CD4-positive, CD25-positive, alpha-beta regulatory T cell (primary cell): ENCODE data around the gene DNAAF5. TPM values are rescaled to one million over a fixed set of nuclear protein-coding genes. Genes with fewer than 3 reads are reported as not detected.
A peak's percentile ranks its signal among the peaks of the same experiment; 100 is the strongest.

ENCODE experiments used
- ATAC-seq, 2 donors: fragments of 150-1000 bp; cut with Tn5 transposase; one replicate each; pipeline ENCODE4 v1.10.0; 2021; ENCODE audit warnings: low read depth in 2 of 2, moderate number of reproducible peaks in 2 of 2, moderate library complexity in 1 of 2
- DNase-seq, 3 donors: peaks; one replicate each; pipeline versions ENCODE4 v3.0.0 to v3.0.0-alpha.2; 2012 to 2022; ENCODE audit warnings: mixed read lengths in 1 of 3
- H3K27ac ChIP-seq: one replicate; pipeline ENCODE4 v1.7.0; 2013; ENCODE audit warnings: mild to moderate bottlenecking, low read length; ENCODE audit not compliant: insufficient read depth, poor library complexity, severe bottlenecking
- H3K27me3 ChIP-seq: one replicate; pipeline ENCODE4 v1.7.0; 2013; ENCODE audit warnings: low read length; ENCODE audit not compliant: control insufficient read depth, insufficient read depth
- H3K36me3 ChIP-seq: one replicate; pipeline ENCODE4 v1.7.0; 2013; ENCODE audit warnings: mild to moderate bottlenecking, low read length, moderate library complexity; ENCODE audit not compliant: control insufficient read depth, insufficient read depth
- H3K4me1 ChIP-seq: 2 replicates; pipeline ENCODE4 v1.7.0; 2013; ENCODE audit warnings: mild to moderate bottlenecking, low read length; ENCODE audit not compliant: insufficient read depth, control insufficient read depth, poor library complexity, severe bottlenecking
- H3K4me3 ChIP-seq: one replicate; pipeline ENCODE4 v1.7.0; 2013; ENCODE audit warnings: low read depth, mild to moderate bottlenecking, low read length, moderate library complexity
- H3K9me3 ChIP-seq, 2 experiments: 1 replicate in 1 of 2; 2 replicates in 1 of 2; pipeline ENCODE4 v1.7.0; 2013; ENCODE audit warnings: low read length in 2 of 2, mild to moderate bottlenecking in 1 of 2, moderate library complexity in 1 of 2; ENCODE audit not compliant: control insufficient read depth in 2 of 2
- H3K27ac Mint-ChIP-seq, 3 donors: one replicate each; pipeline ENCODE4 v1.8.0; 2020 to 2022; ENCODE audit warnings: mild to moderate bottlenecking in 3 of 3, mixed read lengths in 3 of 3, moderate library complexity in 2 of 3
- H3K27me3 Mint-ChIP-seq: one replicate; pipeline ENCODE4 v1.8.0; 2022; ENCODE audit warnings: mild to moderate bottlenecking, mixed read lengths
- H3K36me3 Mint-ChIP-seq: one replicate; pipeline ENCODE4 v1.8.0; 2020; ENCODE audit warnings: mixed read lengths
- H3K4me1 Mint-ChIP-seq, 4 donors: one replicate each; pipeline ENCODE4 v1.8.0; 2020 to 2022; ENCODE audit warnings: mixed read lengths in 4 of 4, mild to moderate bottlenecking in 1 of 4
- H3K4me3 Mint-ChIP-seq, 4 donors: one replicate each; pipeline ENCODE4 v1.8.0; 2020 to 2022; ENCODE audit warnings: mild to moderate bottlenecking in 4 of 4, mixed read lengths in 4 of 4, moderate library complexity in 3 of 4
- H3K9me3 Mint-ChIP-seq, 7 donors: one replicate each; pipeline ENCODE4 v1.8.0; 2020 to 2022; ENCODE audit warnings: mixed read lengths in 7 of 7, mild to moderate bottlenecking in 3 of 7, moderate library complexity in 2 of 7
- polyA plus RNA-seq, 4 donors: library from polyadenylated mRNA; unstranded; fragments of 300-500 nt; fragmentation: Illumina TruSeq; gene quantifications; one replicate each; pipeline ENCODE4 v1.2.3, GENCODE V29; 2021
- total RNA-seq: library from RNA; stranded (reverse); gene quantifications from one replicate; pipeline ENCODE4 v1.2.3, GENCODE V29; 2022

DNAAF5 gene
- total and polyA plus RNA-seq, 5 donors from 2014 or later: 0.84 to 11.9 (median 2.3) TPM

DNA sequence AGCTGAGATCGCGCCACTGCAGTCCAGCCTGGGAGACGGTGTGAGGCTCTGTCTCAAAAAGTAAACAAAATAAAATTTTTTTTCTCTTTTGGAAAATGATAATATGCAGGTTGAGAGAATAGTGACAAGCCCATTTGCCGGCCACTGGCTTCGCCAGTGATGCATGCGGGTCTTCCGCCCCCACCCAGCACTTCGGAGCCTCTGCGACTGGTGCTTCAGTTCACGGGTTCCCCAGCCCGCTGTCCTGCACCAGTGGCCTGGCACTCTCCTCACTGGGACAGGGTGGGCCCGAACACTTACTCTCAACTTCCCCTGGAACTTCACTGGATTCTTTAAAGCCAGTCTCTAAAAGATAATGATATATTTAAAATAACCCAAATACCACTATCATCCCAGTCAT lies 108.5 kb downstream of the DNAAF5 start:
- H3K27ac Mint-ChIP-seq: peak overlapping the region in 2 of 3 donors; percentile 72 to 87
- no peak for DNase-seq

DNA sequence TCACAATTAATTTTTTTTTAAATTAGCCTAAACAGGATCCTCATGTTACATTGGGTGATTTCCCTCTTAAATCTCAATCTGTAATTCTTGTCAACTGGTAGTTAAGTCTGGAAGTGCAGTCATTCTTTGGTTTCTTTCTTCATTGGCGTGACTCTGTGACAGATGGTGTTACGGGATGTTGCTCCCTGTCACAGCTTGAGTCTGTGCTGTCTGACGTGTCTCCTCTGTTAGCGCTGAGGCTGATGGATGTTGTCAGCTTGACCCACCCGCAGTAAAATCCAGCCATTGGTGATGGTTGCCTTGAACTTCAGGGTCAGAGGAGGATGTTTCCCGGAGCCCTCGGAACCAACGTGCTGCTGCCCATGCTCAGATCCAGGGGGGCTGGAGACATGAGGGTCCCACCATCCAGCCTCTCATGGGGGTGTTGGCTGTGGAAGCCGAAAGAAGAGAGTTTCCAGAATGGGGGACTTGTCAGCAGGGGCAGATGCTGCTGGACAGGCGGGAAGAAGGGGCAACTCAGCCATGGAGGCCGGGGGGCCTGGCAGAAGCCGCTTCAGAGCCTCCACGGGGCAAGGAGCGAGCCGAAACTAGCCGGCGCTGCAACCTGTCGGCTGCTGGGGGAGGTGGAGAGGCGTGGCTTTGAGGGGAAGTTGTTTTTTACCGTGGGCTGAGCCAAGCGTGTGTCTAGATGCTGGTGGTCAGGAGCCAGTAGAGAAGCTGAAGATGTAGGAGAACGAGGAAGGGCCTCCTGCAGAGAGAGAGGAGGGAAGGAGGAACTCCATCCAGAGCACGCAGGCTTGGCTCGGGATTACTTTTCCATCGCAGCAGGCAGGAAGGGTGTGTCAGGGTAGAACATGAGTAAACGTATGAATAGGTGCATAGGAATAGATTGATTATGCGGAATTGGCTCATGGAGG lies 109.2 kb downstream of the DNAAF5 start:
- H3K27me3 Mint-ChIP-seq: no peaks in the 10 kb centered on the region
- no peak for ATAC-seq
- H3K9me3 ChIP-seq: no peaks in the 10 kb centered on the region
- peaks cover 17 to 55% (median 34%) of the 10 kb centered on the region in 4 donors for H3K4me1 Mint-ChIP-seq
- H3K4me1 ChIP-seq: peaks cover 25% of the 10 kb centered on the region
- no peaks in the 10 kb centered on the region for H3K27me3 ChIP-seq
- no peak for DNase-seq
- H3K27ac Mint-ChIP-seq: peak overlapping the region; percentile 72 to 91 (median 87)
- peaks cover 0 to 2% (median 0%) of the 10 kb centered on the region in 7 donors for H3K9me3 Mint-ChIP-seq
- H3K4me3 Mint-ChIP-seq: peak overlapping the region in 1 of 4 donors; percentile 21
- peaks cover 31% of the 10 kb centered on the region for H3K36me3 ChIP-seq
- H3K4me3 ChIP-seq: no peak overlapping the region
- no peak overlapping the region for H3K27ac ChIP-seq
- H3K36me3 Mint-ChIP-seq: peaks cover 28% of the 10 kb centered on the region

More for the DNA sequence above, 108.5 kb downstream of the DNAAF5 start:
- Mint-ChIP-seq H3K9me3 (peaks cover 0 to 2% (median 0%) of the 10 kb centered on the region in 7 donors), H3K4me3 (no peak overlapping the region), H3K36me3 (peaks cover 27% of the 10 kb centered on the region), H3K27me3 (no peaks in the 10 kb centered on the region), H3K4me1 (peaks cover 17 to 62% (median 41%) of the 10 kb centered on the region in 4 donors)
- H3K27me3 ChIP-seq: no peaks in the 10 kb centered on the region
- H3K4me1 ChIP-seq: peaks cover 29% of the 10 kb centered on the region
- no peak for ATAC-seq
- H3K27ac ChIP-seq: no peak overlapping the region
- H3K36me3 ChIP-seq: peaks cover 28% of the 10 kb centered on the region
- H3K4me3 ChIP-seq: no peak overlapping the region
- H3K9me3 ChIP-seq: no peaks in the 10 kb centered on the region

Other genes starting within 250 kb of the DNAAF5 start
- gene PDGFA, start 206.9 kb upstream of the DNAAF5 start, total RNA-seq: 2.9 TPM
- not detected for gene PDGFA, start 206.9 kb upstream of the DNAAF5 start, polyA plus RNA-seq
- gene PRKAR1B, start 582 bp downstream of the DNAAF5 start, total RNA-seq: 12.5 TPM
- 1 to 10 TPM; 4.9 to 7.0 (median 6.2) TPM for gene PRKAR1B, start 582 bp downstream of the DNAAF5 start, polyA plus RNA-seq
- 90.0 TPM for gene SUN1, start 105.8 kb downstream of the DNAAF5 start, total RNA-seq
- gene SUN1, start 105.8 kb downstream of the DNAAF5 start, polyA plus RNA-seq: 10 to 100 TPM; 46.8 to 56.1 (median 53.7) TPM
- 67.8 TPM for gene GET4, start 149.9 kb downstream of the DNAAF5 start, total RNA-seq
- 10 to 100 TPM; 23.9 to 30.8 (median 28.4) TPM for gene GET4, start 149.9 kb downstream of the DNAAF5 start, polyA plus RNA-seq
- gene ADAP1, start 228.0 kb downstream of the DNAAF5 start, total RNA-seq: 5.5 TPM
- gene ADAP1, start 228.0 kb downstream of the DNAAF5 start, polyA plus RNA-seq: 1 to 10 TPM; 2.9 to 8.8 (median 6.2) TPM
- gene COX19, start 248.8 kb downstream of the DNAAF5 start, total RNA-seq: 36.8 TPM
- 10 to 100 TPM; 18.3 to 30.4 (median 24.8) TPM for gene COX19, start 248.8 kb downstream of the DNAAF5 start, polyA plus RNA-seq